ENCODE results near the gene GJB2.

Gene GJB2

GRCh38 chr13:20137875-20138274 is 54.9 kb downstream of the GJB2 start:
- no peak for FAIRE-seq

Measured in islet of Langerhans (tissue), 1 donor.